Ovary (tissue), 9 donors: ENCODE results near the gene TNFRSF18. TPM values are rescaled to one million over a fixed set of nuclear protein-coding genes. Genes with fewer than 3 reads are reported as not detected.

Experiments
- DNase-seq, 5 donors: peaks; one replicate each; pipeline ENCODE4 v3.0.0-alpha.2; 2019 to 2020
- H3K27ac ChIP-seq, 2 donors: fragments of 200-600 bp; one replicate each; pipeline versions ENCODE4 v1.5.1 to v1.8.0; 2019 to 2022
- H3K27me3 ChIP-seq: fragments of 200-600 bp; one replicate; pipeline ENCODE4 v1.8.0; 2022
- H3K36me3 ChIP-seq: fragments of 200-600 bp; sonication (generic); one replicate; pipeline ENCODE4 v1.5.1; 2019
- H3K4me1 ChIP-seq: one replicate; pipeline ENCODE4 v1.8.1; 2013; ENCODE audit warnings: mild to moderate bottlenecking, moderate library complexity; ENCODE audit not compliant: insufficient read depth
- H3K4me3 ChIP-seq: fragments of 200-600 bp; sonication (generic); one replicate; pipeline ENCODE4 v1.5.1; 2017
- H3K9me3 ChIP-seq, 2 donors: fragments of 200-600 bp in 1 of 2; sonication (generic) in 1 of 2; one replicate each; pipeline versions ENCODE4 v1.5.1 to v1.8.1; 2013 to 2019; ENCODE audit warnings: mild to moderate bottlenecking in 1 of 2, moderate library complexity in 1 of 2
- EP300 ChIP-seq: sonication (generic); formaldehyde crosslinking; IDR thresholded peaks from one replicate; pipeline ENCODE4 v1.6.1; 2017; ENCODE audit warnings: antibody characterized with exemption
- POLR2A ChIP-seq: fragments of 450-650 bp; IDR thresholded peaks from one replicate; pipeline ENCODE4 v1.6.1; 2017; ENCODE audit warnings: antibody characterized with exemption, mild to moderate bottlenecking, moderate library complexity
- WGBS, 3 donors: extraction: QIAGEN DNeasy Blood & Tissue Kit in 1 of 3; methylation state at CpG; one replicate each; pipeline versions ENCODE4 v1.1.5 to v1.1.7; 2013 to 2017; 5-methylcytosine and 5-hydroxymethylcytosine counted together
- intact Hi-C, 4 donors: fragments of 100-400 bp; cut with DNase I; formaldehyde crosslinking; loops; one replicate each; pipeline versions ENCODE4 v1.11.0 to v1.15.1; 2022 to 2023
- polyA plus RNA-seq, 2 donors: library from polyadenylated mRNA; stranded (reverse); fragments of 200-250 nt in 1 of 2; fragments of 350-450 nt in 1 of 2; fragmentation: Illumina TruSeq in 1 of 2; extraction: RNeasy Lipid Tissue Mini Kit (QIAGEN cat#74804) in 1 of 2; gene quantifications; one replicate each; pipeline ENCODE4 v1.2.3, GENCODE V29; 2013 to 2014
- total RNA-seq, 7 donors: library from RNA; depleted of rRNA in 2 of 7; stranded (reverse); fragments of >200 nt in 2 of 7; fragmentation: NEBNext Ultra II Directional in 3 of 7; extraction: Animal tissue kit (Norgen Biotek cat#: 25700) in 3 of 7; gene quantifications; one replicate each; pipeline versions ENCODE4 v1.1.0 to v1.2.4, GENCODE V29; 2016 to 2023
- TF ChIP-seq, protein P1 (sequence below), 3 donors: fragments of 450-650 bp in 2 of 3; fragments of 200-600 bp in 1 of 3; IDR thresholded peaks; one replicate each; pipeline versions ENCODE4 v1.5.1 to v1.8.0; 2016 to 2022; ENCODE audit warnings: antibody characterized with exemption in 3 of 3, mild to moderate bottlenecking in 1 of 3
- donor health status: DM: no; HTN: no; CAD: no; lungs with moderate emphysema.
- donor health status: DM: no; HTN: no; CAD: no.
- donor health status: Bipolar disorder and iron deficiency.
- donor health status: DM: yes; HTN: yes; CAD: no.
- donor health status: DM: no; HTN: no; CAD: no.
- donor health status: DM: yes; HTN: yes; CAD: no.

TNFRSF18 gene
- total and polyA plus RNA-seq, 9 donors = 0.10 to 1.4 (median 0.32) TPM; not detected in 5

DNA sequence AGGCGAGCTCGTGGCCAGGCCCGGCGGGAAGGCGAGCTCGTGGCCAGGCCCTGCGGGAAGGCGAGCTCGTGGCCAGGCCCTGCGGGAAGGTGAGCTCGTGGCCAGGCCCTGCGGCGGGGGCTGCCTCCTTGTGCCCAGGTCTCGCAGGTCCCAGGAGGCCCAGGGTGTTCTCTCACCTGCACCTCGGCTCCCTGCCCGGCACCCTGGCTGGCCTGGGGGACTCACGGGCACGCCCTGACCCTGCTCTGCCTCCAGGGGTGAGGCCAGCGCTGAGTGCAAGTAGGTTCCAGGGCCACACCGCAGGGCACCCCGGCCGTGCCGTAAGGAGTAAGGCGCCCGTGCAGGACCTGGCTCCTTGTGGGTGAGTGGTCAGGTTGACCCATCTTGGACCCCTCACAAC lies 21.0 kb upstream of the TNFRSF18 start:
- H3K9me3 ChIP-seq = no peaks in the 10 kb centered on the region
- intact Hi-C loops = no loop called here
- TF ChIP-seq, protein P1, sequence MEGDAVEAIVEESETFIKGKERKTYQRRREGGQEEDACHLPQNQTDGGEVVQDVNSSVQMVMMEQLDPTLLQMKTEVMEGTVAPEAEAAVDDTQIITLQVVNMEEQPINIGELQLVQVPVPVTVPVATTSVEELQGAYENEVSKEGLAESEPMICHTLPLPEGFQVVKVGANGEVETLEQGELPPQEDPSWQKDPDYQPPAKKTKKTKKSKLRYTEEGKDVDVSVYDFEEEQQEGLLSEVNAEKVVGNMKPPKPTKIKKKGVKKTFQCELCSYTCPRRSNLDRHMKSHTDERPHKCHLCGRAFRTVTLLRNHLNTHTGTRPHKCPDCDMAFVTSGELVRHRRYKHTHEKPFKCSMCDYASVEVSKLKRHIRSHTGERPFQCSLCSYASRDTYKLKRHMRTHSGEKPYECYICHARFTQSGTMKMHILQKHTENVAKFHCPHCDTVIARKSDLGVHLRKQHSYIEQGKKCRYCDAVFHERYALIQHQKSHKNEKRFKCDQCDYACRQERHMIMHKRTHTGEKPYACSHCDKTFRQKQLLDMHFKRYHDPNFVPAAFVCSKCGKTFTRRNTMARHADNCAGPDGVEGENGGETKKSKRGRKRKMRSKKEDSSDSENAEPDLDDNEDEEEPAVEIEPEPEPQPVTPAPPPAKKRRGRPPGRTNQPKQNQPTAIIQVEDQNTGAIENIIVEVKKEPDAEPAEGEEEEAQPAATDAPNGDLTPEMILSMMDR (IDR thresholded peaks at IDR 0.05) = no peak
- TF ChIP-seq EP300 (no peak), POLR2A (no peak)
- no peaks in the 10 kb centered on the region for H3K36me3 ChIP-seq
- no peak overlapping the region for H3K27ac ChIP-seq
- H3K27me3 ChIP-seq = no peaks in the 10 kb centered on the region
- 95 to 96% (median 96%) methylated on average over 13 to 25 of the region's 25 CpGs for WGBS, 3 donors
- no peak overlapping the region for H3K4me3 ChIP-seq
- H3K4me1 ChIP-seq = peaks cover 9% of the 10 kb centered on the region
- no peak for DNase-seq

DNA sequence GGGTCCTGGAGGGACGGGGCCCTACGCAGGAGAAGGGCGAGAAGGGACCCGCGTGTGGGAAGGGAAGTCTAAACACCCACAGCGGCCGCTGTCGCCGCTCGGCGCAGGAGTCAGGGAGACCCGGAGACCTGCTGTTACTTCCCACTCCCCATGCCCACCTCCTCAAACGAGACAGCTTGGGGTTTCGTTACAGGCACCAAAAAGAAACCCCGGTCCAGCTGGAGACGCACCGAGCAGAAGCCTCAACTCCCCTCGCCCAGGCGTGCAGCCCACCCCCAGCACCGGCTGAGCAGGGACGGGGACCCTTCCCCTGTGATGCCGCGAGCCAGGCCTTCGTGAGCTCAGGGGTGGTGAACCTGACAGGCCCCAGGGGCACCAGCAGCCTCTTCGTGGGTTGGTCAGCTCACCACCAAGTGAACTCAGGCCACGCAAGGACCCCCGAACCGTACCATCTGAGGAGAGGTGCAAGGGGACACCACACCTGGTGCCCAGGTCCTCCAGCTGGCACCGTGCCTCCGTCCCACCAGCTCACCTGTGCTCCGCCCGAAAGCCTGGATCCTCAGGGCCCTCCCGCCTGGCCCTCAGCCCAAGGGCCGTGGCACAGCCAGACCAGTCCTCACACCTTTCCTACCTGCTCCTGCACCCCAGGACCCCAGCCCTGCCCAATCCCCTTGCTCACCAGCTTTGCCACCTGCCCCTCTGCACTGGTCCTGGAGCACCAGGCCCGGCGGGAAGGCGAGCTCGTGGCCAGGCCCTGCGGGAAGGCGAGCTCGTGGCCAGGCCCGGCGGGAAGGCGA lies 20.4 kb upstream of the TNFRSF18 start:
- DNase-seq = no peak
- H3K36me3 ChIP-seq = no peaks in the 10 kb centered on the region
- TF ChIP-seq EP300 = no peak
- TF ChIP-seq, protein P1 (IDR thresholded peaks at IDR 0.05) = no peak
- no peak for TF ChIP-seq POLR2A

GRCh38 chr1:1225913-1226312 lies 19.5 kb upstream of the TNFRSF18 start:
- intact Hi-C loops = no loop called here
- no peaks in the 10 kb centered on the region for H3K36me3 ChIP-seq
- DNase-seq = no peak
- peaks cover 9% of the 10 kb centered on the region for H3K4me1 ChIP-seq
- H3K9me3 ChIP-seq = no peaks in the 10 kb centered on the region
- no peak overlapping the region for H3K4me3 ChIP-seq
- H3K27ac ChIP-seq = no peak overlapping the region
- WGBS, 3 donors = 83 to 87% (median 84%) methylated on average over 18 of the region's 18 CpGs
- no peaks in the 10 kb centered on the region for H3K27me3 ChIP-seq
- TF ChIP-seq EP300 = no peak
- TF ChIP-seq, protein P1 (IDR thresholded peaks at IDR 0.05) = no peak
- TF ChIP-seq POLR2A = no peak

More for the DNA sequence above, 20.4 kb upstream of the TNFRSF18 start:
- H3K9me3 ChIP-seq = no peaks in the 10 kb centered on the region
- intact Hi-C loops = no loop called here
- peaks cover 9% of the 10 kb centered on the region for H3K4me1 ChIP-seq
- 92 to 93% (median 92%) methylated on average over 40 to 44 of the region's 44 CpGs for WGBS, 3 donors
- H3K27me3 ChIP-seq = no peaks in the 10 kb centered on the region
- H3K27ac ChIP-seq = no peak overlapping the region
- H3K4me3 ChIP-seq = no peak overlapping the region

GRCh38 chr1:1225238-1225845 lies 18.9 kb upstream of the TNFRSF18 start:
- TF ChIP-seq EP300 = no peak
- TF ChIP-seq POLR2A = no peak
- TF ChIP-seq, protein P1 (IDR thresholded peaks at IDR 0.05) = no peak
- no peak overlapping the region for H3K27ac ChIP-seq
- no peaks in the 10 kb centered on the region for H3K9me3 ChIP-seq
- H3K27me3 ChIP-seq = no peaks in the 10 kb centered on the region
- peaks cover 5% of the 10 kb centered on the region for H3K4me1 ChIP-seq
- intact Hi-C loops = no loop called here
- no peaks in the 10 kb centered on the region for H3K36me3 ChIP-seq
- 86 to 92% (median 86%) methylated on average over 26 to 34 of the region's 34 CpGs for WGBS, 3 donors
- no peak for DNase-seq
- no peak overlapping the region for H3K4me3 ChIP-seq
